ENCODE measurements around the gene GRHL3.

GRHL3 gene

GRCh38 chr1:24276791-24277190, 42.4 kb upstream of the GRHL3 start:
- Histone ChIP-seq H3K4ac (ENCODE audit: low read length) (no peak overlapping the region), H2BK5ac (ENCODE audit: low read length) (no peak overlapping the region), H3K9ac (ENCODE audit: low read depth, low read length, poor library complexity) (no peak overlapping the region), H3K18ac (ENCODE audit: low read length) (no peak overlapping the region), H3K27ac (replicated peaks; ENCODE audit: low read length) (no peak overlapping the region), H3K79me1 (ENCODE audit: low read depth, low read length) (no peaks in the 10 kb centered on the region), H3K23ac (ENCODE audit: low read depth, low read length, poor library complexity) (no peak overlapping the region), H3K9me3 (replicated peaks in 1 of 2; ENCODE audit: control insufficient read depth in 2 of 2, insufficient read depth in 1 of 2, low read depth in 1 of 2, low read length in 2 of 2) (no peaks in the 10 kb centered on the region), H2BK15ac (ENCODE audit: low read length) (no peak overlapping the region), H2AFZ (ENCODE audit: low read length) (no peak overlapping the region), H4K91ac (ENCODE audit: low read depth, low read length, poor library complexity) (no peak overlapping the region), H2BK12ac (ENCODE audit: low read length) (no peak overlapping the region), H3K36me3 (replicated peaks in 1 of 2; ENCODE audit: control insufficient read depth in 2 of 2, insufficient read depth in 2 of 2, low read length in 2 of 2) (no peaks in the 10 kb centered on the region), H3K14ac (ENCODE audit: low read length) (no peak overlapping the region), H2AK5ac (ENCODE audit: low read depth, low read length) (no peak overlapping the region), H4K8ac (ENCODE audit: low read depth, low read length) (no peak overlapping the region), H3K4me1 (ENCODE audit: control insufficient read depth in 2 of 2, insufficient read depth in 1 of 2, low read depth in 1 of 2, low read length in 2 of 2) (no peaks in the 10 kb centered on the region), H3K4me2 (ENCODE audit: insufficient read depth, low read length, poor library complexity, severe bottlenecking) (no peak overlapping the region), H2BK120ac (ENCODE audit: low read depth, low read length) (no peak overlapping the region), H3K4me3 (ENCODE audit: low read length in 2 of 2) (no peak overlapping the region), H3K27me3 (ENCODE audit: control insufficient read depth in 3 of 3, insufficient read depth in 3 of 3, low read depth in 1 of 3, low read length in 3 of 3) (no peaks in the 10 kb centered on the region)
- no CpG with 5 or more reads among the region's 6 CpGs for WGBS, 2 donors (ENCODE audit: extremely low coverage in 2 of 2, insufficient read length in 2 of 2, insufficient replicate concordance in 1 of 2)
- no peak for DNase-seq (ENCODE audit: low spot score)

DNA sequence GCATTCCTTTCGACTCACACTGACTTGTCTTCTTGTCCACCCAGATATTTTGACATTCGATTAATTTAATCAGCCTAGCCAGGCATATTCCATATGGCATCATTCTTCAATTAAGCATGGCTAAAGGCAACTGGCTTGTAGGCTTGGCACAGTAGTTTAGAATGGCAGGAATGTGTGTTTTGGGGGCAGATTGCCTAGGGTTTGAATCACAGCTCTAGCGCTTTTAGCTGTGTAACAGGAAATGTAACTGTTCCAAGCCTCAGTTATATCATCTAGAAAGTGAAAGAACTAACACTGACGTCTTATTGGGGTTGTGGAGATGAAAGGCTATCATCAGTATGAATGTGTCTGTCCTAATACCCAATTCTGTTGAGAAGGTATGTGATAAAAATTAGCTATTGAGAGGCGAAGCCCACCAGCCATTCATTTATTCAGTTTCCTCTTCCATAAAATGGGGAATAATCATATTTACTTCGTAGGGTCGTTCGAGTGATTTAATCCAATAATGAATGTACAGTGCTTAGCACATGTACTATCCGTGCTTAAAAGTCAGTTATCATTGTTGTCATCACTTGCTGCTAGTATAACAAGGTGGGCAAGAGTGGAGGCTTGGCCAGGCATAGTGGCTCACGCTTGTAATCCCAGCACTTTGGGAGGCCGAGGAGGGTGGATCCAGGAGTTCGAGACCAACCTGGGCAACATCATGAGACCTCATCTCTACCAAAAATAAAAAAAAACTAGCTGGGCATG, 41.6 kb upstream of the GRHL3 start:
- no peaks in the 10 kb centered on the region for H3K4me1 ChIP-seq (ENCODE audit: control insufficient read depth in 2 of 2, insufficient read depth in 1 of 2, low read depth in 1 of 2, low read length in 2 of 2)
- no peak overlapping the region for H3K23ac ChIP-seq (ENCODE audit: low read depth, low read length, poor library complexity)
- no peak overlapping the region for H3K4me2 ChIP-seq (ENCODE audit: insufficient read depth, low read length, poor library complexity, severe bottlenecking)
- H3K14ac ChIP-seq (ENCODE audit: low read length): no peak overlapping the region
- no peaks in the 10 kb centered on the region for H3K36me3 ChIP-seq (replicated peaks in 1 of 2; ENCODE audit: control insufficient read depth in 2 of 2, insufficient read depth in 2 of 2, low read length in 2 of 2)
- no peak overlapping the region for H3K18ac ChIP-seq (ENCODE audit: low read length)
- no peak overlapping the region for H2AK5ac ChIP-seq (ENCODE audit: low read depth, low read length)
- no peaks in the 10 kb centered on the region for H3K79me1 ChIP-seq (ENCODE audit: low read depth, low read length)
- H3K4ac ChIP-seq (ENCODE audit: low read length): no peak overlapping the region
- H3K9me3 ChIP-seq (replicated peaks in 1 of 2; ENCODE audit: control insufficient read depth in 2 of 2, insufficient read depth in 1 of 2, low read depth in 1 of 2, low read length in 2 of 2): no peaks in the 10 kb centered on the region
- no CpG with 5 or more reads among the region's 12 CpGs for WGBS, 2 donors (ENCODE audit: extremely low coverage in 2 of 2, insufficient read length in 2 of 2, insufficient replicate concordance in 1 of 2)
- no peak overlapping the region for H3K9ac ChIP-seq (ENCODE audit: low read depth, low read length, poor library complexity)
- H2BK12ac ChIP-seq (ENCODE audit: low read length): no peak overlapping the region
- H2BK120ac ChIP-seq (ENCODE audit: low read depth, low read length): no peak overlapping the region
- H4K91ac ChIP-seq (ENCODE audit: low read depth, low read length, poor library complexity): no peak overlapping the region
- no peak overlapping the region for H4K8ac ChIP-seq (ENCODE audit: low read depth, low read length)
- H2BK15ac ChIP-seq (ENCODE audit: low read length): no peak overlapping the region
- H2BK5ac ChIP-seq (ENCODE audit: low read length): no peak overlapping the region
- no peaks in the 10 kb centered on the region for H3K27me3 ChIP-seq (ENCODE audit: control insufficient read depth in 3 of 3, insufficient read depth in 3 of 3, low read depth in 1 of 3, low read length in 3 of 3)
- no peak overlapping the region for H2AFZ ChIP-seq (ENCODE audit: low read length)
- no peak overlapping the region for H3K4me3 ChIP-seq (ENCODE audit: low read length in 2 of 2)
- no peak overlapping the region for H3K27ac ChIP-seq (replicated peaks; ENCODE audit: low read length)
- DNase-seq (ENCODE audit: low spot score): no peak

DNA sequence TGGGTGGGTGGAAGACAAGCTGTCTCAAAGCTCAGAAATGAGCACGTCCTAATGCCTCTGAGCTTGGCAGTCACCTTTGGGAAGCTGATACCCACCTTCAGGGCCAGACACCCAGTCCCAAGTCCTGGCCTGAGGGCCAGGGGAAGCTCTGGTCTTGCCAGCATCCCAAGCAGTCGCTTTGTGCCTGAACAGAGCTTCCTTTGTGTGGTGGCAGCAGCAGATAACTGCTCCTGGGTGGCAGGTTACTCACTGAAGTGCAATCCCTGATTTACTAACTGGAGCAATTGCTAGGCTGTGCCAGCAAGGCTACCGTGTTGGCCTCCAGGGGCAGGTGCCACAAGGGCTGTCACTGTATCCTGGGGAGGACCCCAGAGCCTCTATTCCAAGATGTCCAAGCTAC, 40.4 kb upstream of the GRHL3 start:
- Histone ChIP-seq H3K18ac (ENCODE audit: low read length) (peak overlapping the region; percentile 7), H3K4me3 (ENCODE audit: low read length in 2 of 2) (peak overlapping the region in 1 of 2 donors; percentile 59), H3K9me3 (replicated peaks in 1 of 2; ENCODE audit: control insufficient read depth in 2 of 2, insufficient read depth in 1 of 2, low read depth in 1 of 2, low read length in 2 of 2) (no peaks in the 10 kb centered on the region), H4K8ac (ENCODE audit: low read depth, low read length) (no peak overlapping the region), H3K23ac (ENCODE audit: low read depth, low read length, poor library complexity) (no peak overlapping the region), H2BK120ac (ENCODE audit: low read depth, low read length) (no peak overlapping the region), H2BK5ac (ENCODE audit: low read length) (no peak overlapping the region), H3K4me1 (ENCODE audit: control insufficient read depth in 2 of 2, insufficient read depth in 1 of 2, low read depth in 1 of 2, low read length in 2 of 2) (no peaks in the 10 kb centered on the region), H3K4me2 (ENCODE audit: insufficient read depth, low read length, poor library complexity, severe bottlenecking) (no peak overlapping the region), H3K9ac (ENCODE audit: low read depth, low read length, poor library complexity) (no peak overlapping the region), H3K27me3 (ENCODE audit: control insufficient read depth in 3 of 3, insufficient read depth in 3 of 3, low read depth in 1 of 3, low read length in 3 of 3) (peaks cover 0 to 4% (median 0%) of the 10 kb centered on the region in 3 experiments), H3K14ac (ENCODE audit: low read length) (no peak overlapping the region), H3K79me1 (ENCODE audit: low read depth, low read length) (no peaks in the 10 kb centered on the region), H2AK5ac (ENCODE audit: low read depth, low read length) (no peak overlapping the region), H2AFZ (ENCODE audit: low read length) (no peak overlapping the region), H3K36me3 (replicated peaks in 1 of 2; ENCODE audit: control insufficient read depth in 2 of 2, insufficient read depth in 2 of 2, low read length in 2 of 2) (no peaks in the 10 kb centered on the region), H2BK15ac (ENCODE audit: low read length) (no peak overlapping the region), H4K91ac (ENCODE audit: low read depth, low read length, poor library complexity) (no peak overlapping the region), H3K27ac (replicated peaks; ENCODE audit: low read length) (no peak overlapping the region), H2BK12ac (ENCODE audit: low read length) (no peak overlapping the region), H3K4ac (ENCODE audit: low read length) (no peak overlapping the region)
- no peak for DNase-seq (ENCODE audit: low spot score)
- no CpG with 5 or more reads among the region's 3 CpGs for WGBS, 2 donors (ENCODE audit: extremely low coverage in 2 of 2, insufficient read length in 2 of 2, insufficient replicate concordance in 1 of 2)

DNA sequence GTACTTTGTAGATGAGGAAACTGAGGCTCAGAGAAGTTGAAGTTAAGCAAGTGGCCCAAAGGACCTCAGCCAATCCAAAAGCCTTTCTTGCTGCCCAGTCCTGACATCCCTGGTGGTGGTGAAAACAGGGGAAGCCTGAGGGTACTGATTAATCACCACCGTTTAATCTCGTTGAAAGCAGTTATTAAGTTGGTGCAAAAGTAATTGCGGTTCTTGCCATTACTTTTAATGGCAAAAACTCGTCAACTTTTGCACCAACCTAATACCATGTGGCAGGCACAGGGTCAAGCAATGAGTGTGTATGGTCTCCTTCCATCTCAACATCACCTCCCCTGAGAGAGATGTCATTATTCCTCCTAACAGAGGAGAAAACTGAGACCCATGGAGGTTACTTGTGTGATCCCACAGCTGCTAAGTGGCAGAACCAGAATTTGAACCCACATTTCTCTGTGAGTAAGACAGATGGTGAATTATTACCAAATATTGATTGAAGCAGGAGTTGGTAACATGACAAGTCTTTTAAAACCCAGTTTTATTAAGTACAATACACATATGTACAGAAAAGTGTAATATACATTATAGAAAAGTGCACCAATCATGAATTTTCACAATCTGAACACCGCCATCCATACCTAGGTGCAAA, 39.4 kb upstream of the GRHL3 start:
- Histone ChIP-seq H3K27me3 (ENCODE audit: control insufficient read depth in 3 of 3, insufficient read depth in 3 of 3, low read depth in 1 of 3, low read length in 3 of 3) (peaks cover 0 to 12% (median 0%) of the 10 kb centered on the region in 3 experiments), H2BK15ac (ENCODE audit: low read length) (no peak overlapping the region), H2BK5ac (ENCODE audit: low read length) (no peak overlapping the region), H4K91ac (ENCODE audit: low read depth, low read length, poor library complexity) (no peak overlapping the region), H3K9ac (ENCODE audit: low read depth, low read length, poor library complexity) (peak overlapping the region; percentile 24), H3K23ac (ENCODE audit: low read depth, low read length, poor library complexity) (no peak overlapping the region), H3K79me1 (ENCODE audit: low read depth, low read length) (no peaks in the 10 kb centered on the region), H3K4ac (ENCODE audit: low read length) (no peak overlapping the region), H3K14ac (ENCODE audit: low read length) (no peak overlapping the region), H2BK12ac (ENCODE audit: low read length) (no peak overlapping the region), H3K18ac (ENCODE audit: low read length) (no peak overlapping the region), H3K4me3 (ENCODE audit: low read length in 2 of 2) (no peak overlapping the region), H3K36me3 (replicated peaks in 1 of 2; ENCODE audit: control insufficient read depth in 2 of 2, insufficient read depth in 2 of 2, low read length in 2 of 2) (no peaks in the 10 kb centered on the region), H2AK5ac (ENCODE audit: low read depth, low read length) (no peak overlapping the region), H3K9me3 (replicated peaks in 1 of 2; ENCODE audit: control insufficient read depth in 2 of 2, insufficient read depth in 1 of 2, low read depth in 1 of 2, low read length in 2 of 2) (no peaks in the 10 kb centered on the region), H3K4me1 (ENCODE audit: control insufficient read depth in 2 of 2, insufficient read depth in 1 of 2, low read depth in 1 of 2, low read length in 2 of 2) (no peaks in the 10 kb centered on the region), H2AFZ (ENCODE audit: low read length) (no peak overlapping the region), H4K8ac (ENCODE audit: low read depth, low read length) (no peak overlapping the region), H3K27ac (replicated peaks; ENCODE audit: low read length) (no peak overlapping the region), H3K4me2 (ENCODE audit: insufficient read depth, low read length, poor library complexity, severe bottlenecking) (no peak overlapping the region), H2BK120ac (ENCODE audit: low read depth, low read length) (no peak overlapping the region)
- no CpG with 5 or more reads among the region's 5 CpGs for WGBS, 2 donors (ENCODE audit: extremely low coverage in 2 of 2, insufficient read length in 2 of 2, insufficient replicate concordance in 1 of 2)
- DNase-seq (ENCODE audit: low spot score): no peak

Data from neuronal stem cell (in vitro differentiated cells).